A673 (cell line): Measurements from ENCODE around the gene BTBD18. TPM values are rescaled to one million over a fixed set of nuclear protein-coding genes. Genes with fewer than 3 reads are reported as not detected.

Experiments used
- BruUV-seq: library from RNA; stranded (reverse); fragments of 400-500 nt; replicated peaks from 2 replicates; lab custom pipeline; 2021; lab: Mats Ljungman, UMichigan
- CTCF ChIA-PET: fragments of 300-600 bp; sonication (Branson Sonifier 250); formaldehyde crosslinking; loops from one replicate; lab custom pipeline; 2022; ENCODE audit warnings: antibody characterized with exemption; lab: Charles Lee
- POLR2A ChIA-PET: fragments of 300-600 bp; sonication (Branson Sonifier 250); formaldehyde crosslinking; loops from one replicate; lab custom pipeline; 2022; ENCODE audit warnings: antibody characterized with exemption; ENCODE audit not compliant: low non-redundant PET; lab: Charles Lee
- DNase-seq: peaks from one replicate; pipeline ENCODE4 v3.0.0-alpha.2; 2015; ENCODE audit warnings: low spot score
- H3K27ac ChIP-seq: fragments of 200-600 bp; sonication (generic); 2 replicates; pipeline ENCODE4 v1.5.1; 2016; ENCODE audit warnings: mixed run types, low read depth, mild to moderate bottlenecking, mixed read lengths, antibody characterized with exemption, low read length; ENCODE audit not compliant: poor library complexity, severe bottlenecking
- H3K27me3 ChIP-seq: fragments of 200-600 bp; sonication (generic); replicated peaks from 2 replicates; pipeline ENCODE4 v1.6.1; 2017; ENCODE audit warnings: mixed run types, low read depth, mild to moderate bottlenecking, mixed read lengths, antibody characterized with exemption, low read length; ENCODE audit not compliant: insufficient read depth, poor library complexity
- H3K36me3 ChIP-seq: fragments of 200-600 bp; sonication (generic); 2 replicates; pipeline ENCODE4 v1.6.1; 2016; ENCODE audit warnings: mixed run types, mild to moderate bottlenecking, mixed read lengths, antibody characterized with exemption, low read length; ENCODE audit not compliant: insufficient read depth, poor library complexity, severe bottlenecking
- H3K4me1 ChIP-seq: fragments of 200-600 bp; sonication (generic); 2 replicates; pipeline ENCODE4 v1.6.1; 2017; ENCODE audit warnings: mixed run types, mild to moderate bottlenecking, mixed read lengths, antibody characterized with exemption, low read length; ENCODE audit not compliant: insufficient read depth, poor library complexity, severe bottlenecking
- H3K4me3 ChIP-seq: fragments of 200-600 bp; sonication (generic); 2 replicates; pipeline ENCODE4 v1.5.1; 2016; ENCODE audit warnings: low read depth, mixed run types, mild to moderate bottlenecking, mixed read lengths, low read length; ENCODE audit not compliant: poor library complexity, severe bottlenecking
- H3K9me3 ChIP-seq: fragments of 200-600 bp; sonication (generic); 2 replicates; pipeline ENCODE4 v1.6.1; 2016; ENCODE audit warnings: mixed run types, low read depth, mild to moderate bottlenecking, mixed read lengths, antibody characterized with exemption, low read length; ENCODE audit not compliant: poor library complexity, severe bottlenecking
- CTCF ChIP-seq: fragments of 300-800, 200-600 bp; sonication (generic); conservative IDR thresholded peaks from 2 replicates; pipeline ENCODE4 v1.5.1; 2017; ENCODE audit warnings: low read depth, mild to moderate bottlenecking, antibody characterized with exemption, low read length, moderate library complexity, mixed read lengths
- EZH2 ChIP-seq: fragments of 200-600 bp; sonication (generic); IDR thresholded peaks from 2 replicates; pipeline ENCODE4 v1.6.1; 2017; ENCODE audit warnings: borderline replicate concordance, low read depth, mild to moderate bottlenecking, mixed read lengths, antibody characterized with exemption, low read length; ENCODE audit not compliant: poor library complexity, severe bottlenecking
- intact Hi-C: fragments of 100-400 bp; cut with micrococcal nuclease; formaldehyde crosslinking; loops from one replicate; pipeline ENCODE4 v1.10.0; 2022; ENCODE audit not compliant: unreplicated experiment
- total RNA-seq: library from RNA; stranded (reverse); gene quantifications from 2 replicates; pipeline ENCODE4 v1.2.3, GENCODE V29; 2021

Gene BTBD18
- total RNA-seq, 1 experiment from 2014 or later, result not detected

GRCh38 chr11:57785072-57785471 lies 33.5 kb upstream of the BTBD18 start:
- H3K4me1 ChIP-seq, result peaks cover 47% of the 10 kb centered on the region
- H3K9me3 ChIP-seq, result no peaks in the 10 kb centered on the region
- POLR2A ChIA-PET, result no interaction called here
- peak overlapping the region; percentile 3 for H3K27ac ChIP-seq
- no peaks in the 10 kb centered on the region for H3K36me3 ChIP-seq
- intact Hi-C loops, result no loop called here
- no peaks in the 10 kb centered on the region for H3K27me3 ChIP-seq
- no peak overlapping the region for H3K4me3 ChIP-seq
- CTCF ChIA-PET, result no interaction called here
- TF ChIP-seq CTCF (no peak), EZH2 (no peak)
- DNase-seq, result no peak
- no TSS peak for BruUV-seq

- no peak for DNase-seq
- Histone ChIP-seq H3K36me3 (no peaks in the 10 kb centered on the region), H3K4me3 (no peak overlapping the region), H3K27me3 (no peaks in the 10 kb centered on the region), H3K9me3 (no peaks in the 10 kb centered on the region), H3K27ac (peak overlapping the region; percentile 20), H3K4me1 (peaks cover 56% of the 10 kb centered on the region)
- ChIA-PET POLR2A (no interaction called here), CTCF (no interaction called here)
- intact Hi-C loops, result no loop called here
- TF ChIP-seq EZH2 (no peak), CTCF (no peak)
- BruUV-seq, result no TSS peak
These were observed 29.9 kb upstream of the BTBD18 start for GRCh38 chr11:57781529-57781943.

GRCh38 chr11:57779276-57779675 lies 27.7 kb upstream of the BTBD18 start:
- TF ChIP-seq EZH2, result no peak
- TF ChIP-seq CTCF, result no peak
- Histone ChIP-seq H3K4me3 (peak overlapping the region; percentile 14), H3K36me3 (no peaks in the 10 kb centered on the region), H3K4me1 (peaks cover 61% of the 10 kb centered on the region), H3K27me3 (no peaks in the 10 kb centered on the region), H3K27ac (peak overlapping the region; percentile 91), H3K9me3 (no peaks in the 10 kb centered on the region)
- CTCF ChIA-PET, result interaction anchor here (1.1 to 2.0 kb wide), 2 partner anchors 21 to 28 kb away, joined by 6 to 27 read pairs; partner anchors contain the start of gene BTBD18
- intact Hi-C loops, result loop anchor here (2.0 kb wide), 1 partner anchor 16 kb away; no protein-coding TSS in a partner anchor
- no TSS peak for BruUV-seq
- POLR2A ChIA-PET, result interaction anchor here (0.9 kb wide), 1 partner anchor 18 kb away, joined by 5 read pairs; the partner anchor contains the start of gene CTNND1
- DNase-seq, result no peak
